Kidney epithelial cell (primary cell): ENCODE measurements around the gene SLC5A10. TPM values are rescaled to one million over a fixed set of nuclear protein-coding genes. Genes with fewer than 3 reads are reported as not detected.
A peak's percentile ranks its signal among the peaks of the same experiment; 100 is the strongest.
"Not testable (repeated sequence)": the region's sequence is repeated elsewhere in the genome, so short reads cannot be mapped to it uniquely, and the experiment has no call there.

Source experiments
- DNase-seq: peaks from one replicate; pipeline ENCODE4 v3.0.0-alpha.2; 2010; ENCODE audit warnings: low read depth
- H3K27me3 ChIP-seq: 2 replicates; pipeline ENCODE4 v1.6.0; 2011; ENCODE audit warnings: low read length; ENCODE audit not compliant: control insufficient read depth, insufficient read depth
- H3K36me3 ChIP-seq: 2 replicates; pipeline ENCODE4 v1.5.1; 2011; ENCODE audit warnings: low read length; ENCODE audit not compliant: control insufficient read depth, insufficient read depth
- H3K4me3 ChIP-seq: 2 replicates; pipeline ENCODE4 v1.5.1; 2011; ENCODE audit warnings: low read depth, mild to moderate bottlenecking, control low read depth, low read length
- CTCF ChIP-seq: IDR thresholded peaks from 2 replicates; pipeline ENCODE4 v1.5.1; 2011; ENCODE audit warnings: mild to moderate bottlenecking, moderate library complexity, low read length, control low read depth, inconsistent platforms; ENCODE audit not compliant: insufficient read depth, poor library complexity, severe bottlenecking
- total RNA-seq: library from RNA; depleted of rRNA; stranded (reverse); fragments of >200 nt; gene quantifications from 2 replicates; pipeline ENCODE4 v1.2.3, GENCODE V29; 2015

SLC5A10 gene
- total RNA-seq, 1 donor from 2014 or later, result not detected

GRCh38 chr17:19031729-19032128 lies 79.8 kb downstream of the SLC5A10 start:
- H3K4me3 ChIP-seq, DNase-seq, H3K36me3 ChIP-seq, H3K27me3 ChIP-seq: not testable (repeated sequence)
- peak; percentile 38 for TF ChIP-seq CTCF

- H3K36me3 ChIP-seq, DNase-seq, H3K27me3 ChIP-seq, H3K4me3 ChIP-seq: not testable (repeated sequence)
These were observed 80.5 kb downstream of the SLC5A10 start for GRCh38 chr17:19032377-19032988.

- not testable (repeated sequence) for H3K36me3 ChIP-seq, H3K27me3 ChIP-seq, DNase-seq, H3K4me3 ChIP-seq
These were observed 84.2 kb downstream of the SLC5A10 start for GRCh38 chr17:19036186-19036585.

- not testable (repeated sequence) for H3K27me3 ChIP-seq, DNase-seq, H3K36me3 ChIP-seq, H3K4me3 ChIP-seq
These were observed 85.6 kb downstream of the SLC5A10 start for GRCh38 chr17:19037547-19037946.

GRCh38 chr17:19038007-19038406 lies 86.0 kb downstream of the SLC5A10 start:
- H3K4me3 ChIP-seq, DNase-seq, H3K27me3 ChIP-seq, H3K36me3 ChIP-seq: not testable (repeated sequence)

GRCh38 chr17:19038730-19039129 lies 86.8 kb downstream of the SLC5A10 start:
- H3K4me3 ChIP-seq, DNase-seq, H3K27me3 ChIP-seq, H3K36me3 ChIP-seq: not testable (repeated sequence)

GRCh38 chr17:19040350-19040749 lies 88.4 kb downstream of the SLC5A10 start:
- DNase-seq, H3K4me3 ChIP-seq, H3K36me3 ChIP-seq, H3K27me3 ChIP-seq: not testable (repeated sequence)

- not testable (repeated sequence) for H3K4me3 ChIP-seq, DNase-seq
These were observed 89.9 kb downstream of the SLC5A10 start for GRCh38 chr17:19041871-19042270.

GRCh38 chr17:19042369-19042768 lies 90.4 kb downstream of the SLC5A10 start:
- not testable (repeated sequence) for DNase-seq, H3K27me3 ChIP-seq, H3K4me3 ChIP-seq, H3K36me3 ChIP-seq

More at GRCh38 chr17:19041871-19042270, 89.9 kb downstream of the SLC5A10 start:
- not testable (repeated sequence) for H3K36me3 ChIP-seq, H3K27me3 ChIP-seq

GRCh38 chr17:19043032-19043431 lies 91.1 kb downstream of the SLC5A10 start:
- H3K4me3 ChIP-seq, H3K27me3 ChIP-seq, H3K36me3 ChIP-seq, DNase-seq: not testable (repeated sequence)

- not testable (repeated sequence) for H3K36me3 ChIP-seq, DNase-seq, H3K27me3 ChIP-seq, H3K4me3 ChIP-seq
These were observed 92.7 kb downstream of the SLC5A10 start for GRCh38 chr17:19044643-19045042.

GRCh38 chr17:19046782-19047375 lies 94.9 kb downstream of the SLC5A10 start, which contains the start of gene GRAP:
Gene GRAP (minus strand): TSS chr17:19046957. CDS start chr17:19046926, 31 bp downstream.
- H3K36me3 ChIP-seq, DNase-seq, H3K4me3 ChIP-seq, H3K27me3 ChIP-seq: not testable (repeated sequence)

GRCh38 chr17:19047510-19047909 lies 95.5 kb downstream of the SLC5A10 start:
- DNase-seq, H3K36me3 ChIP-seq: not testable (repeated sequence)

GRCh38 chr17:19048826-19049225 lies 96.9 kb downstream of the SLC5A10 start:
- not testable (repeated sequence) for DNase-seq, H3K4me3 ChIP-seq, H3K27me3 ChIP-seq, H3K36me3 ChIP-seq

More at GRCh38 chr17:19047510-19047909, 95.5 kb downstream of the SLC5A10 start:
- not testable (repeated sequence) for H3K27me3 ChIP-seq, H3K4me3 ChIP-seq
